Measurements from ENCODE around the gene ATP6V0E2.

DNA sequence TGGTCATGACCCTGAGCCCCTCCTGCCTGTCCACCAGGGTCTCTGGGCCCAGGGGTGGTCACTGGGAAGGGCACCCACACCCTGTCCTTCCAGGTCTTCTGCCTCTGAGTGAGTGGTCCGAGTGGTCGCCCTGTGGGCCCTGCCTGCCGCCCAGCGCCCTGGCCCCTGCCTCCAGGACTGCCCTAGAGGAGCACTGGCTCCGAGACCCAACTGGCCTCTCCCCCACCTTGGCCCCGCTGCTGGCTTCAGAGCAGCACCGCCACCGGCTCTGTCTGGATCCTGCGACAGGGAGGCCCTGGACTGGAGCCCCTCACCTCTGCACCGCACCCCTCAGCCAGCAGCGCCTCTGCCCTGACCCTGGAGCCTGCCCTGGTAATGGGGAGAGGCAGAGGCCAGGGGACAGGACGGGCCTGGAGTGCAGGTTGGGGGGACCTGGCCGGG lies 49.4 kb upstream of the ATP6V0E2 start:
- TF ChIP-seq, protein P1, sequence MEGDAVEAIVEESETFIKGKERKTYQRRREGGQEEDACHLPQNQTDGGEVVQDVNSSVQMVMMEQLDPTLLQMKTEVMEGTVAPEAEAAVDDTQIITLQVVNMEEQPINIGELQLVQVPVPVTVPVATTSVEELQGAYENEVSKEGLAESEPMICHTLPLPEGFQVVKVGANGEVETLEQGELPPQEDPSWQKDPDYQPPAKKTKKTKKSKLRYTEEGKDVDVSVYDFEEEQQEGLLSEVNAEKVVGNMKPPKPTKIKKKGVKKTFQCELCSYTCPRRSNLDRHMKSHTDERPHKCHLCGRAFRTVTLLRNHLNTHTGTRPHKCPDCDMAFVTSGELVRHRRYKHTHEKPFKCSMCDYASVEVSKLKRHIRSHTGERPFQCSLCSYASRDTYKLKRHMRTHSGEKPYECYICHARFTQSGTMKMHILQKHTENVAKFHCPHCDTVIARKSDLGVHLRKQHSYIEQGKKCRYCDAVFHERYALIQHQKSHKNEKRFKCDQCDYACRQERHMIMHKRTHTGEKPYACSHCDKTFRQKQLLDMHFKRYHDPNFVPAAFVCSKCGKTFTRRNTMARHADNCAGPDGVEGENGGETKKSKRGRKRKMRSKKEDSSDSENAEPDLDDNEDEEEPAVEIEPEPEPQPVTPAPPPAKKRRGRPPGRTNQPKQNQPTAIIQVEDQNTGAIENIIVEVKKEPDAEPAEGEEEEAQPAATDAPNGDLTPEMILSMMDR (IDR thresholded peaks at IDR 0.05), result no peak
- no peak for TF ChIP-seq EP300 (IDR thresholded peaks at IDR 0.05)
- TF ChIP-seq POLR2A (IDR thresholded peaks at IDR 0.05), result no peak

Measured in gastroesophageal sphincter (tissue), 3 donors.